Neutrophil (primary cell): ENCODE data around the gene C11orf58.

ENCODE experiments used
- H3K27ac ChIP-seq: fragments of 200-600 bp; sonication (generic); 2 replicates; pipeline ENCODE4 v1.5.1; 2016; ENCODE audit warnings: mild to moderate bottlenecking, moderate library complexity
- H3K27me3 ChIP-seq: fragments of 200-600 bp; sonication (generic); 2 replicates; pipeline ENCODE4 v1.6.0; 2016; ENCODE audit warnings: mild to moderate bottlenecking
- H3K36me3 ChIP-seq: fragments of 200-600 bp; sonication (generic); 2 replicates; pipeline ENCODE4 v1.5.1; 2017
- H3K4me1 ChIP-seq, 2 experiments: fragments of 200-600 bp in 1 of 2; sonication (generic) in 1 of 2; 1 replicate in 1 of 2; 2 replicates in 1 of 2; pipeline versions ENCODE4 v1.5.1 to v1.6.1; 2013 to 2016; ENCODE audit warnings: low read depth in 1 of 2, low read length in 1 of 2, mild to moderate bottlenecking in 1 of 2, moderate library complexity in 1 of 2; ENCODE audit not compliant: control insufficient read depth in 1 of 2, insufficient read depth in 1 of 2
- H3K4me3 ChIP-seq, 2 experiments: fragments of 200-600 bp in 1 of 2; sonication (generic) in 1 of 2; 1 replicate in 1 of 2; 2 replicates in 1 of 2; pipeline ENCODE4 v1.5.1; 2013 to 2016; ENCODE audit warnings: low read depth in 1 of 2, low read length in 1 of 2, mild to moderate bottlenecking in 1 of 2, moderate library complexity in 1 of 2
- H3K9me3 ChIP-seq: fragments of 200-600 bp; sonication (generic); 2 replicates; pipeline ENCODE4 v1.5.1; 2016
- CTCF ChIP-seq: fragments of 200-600 bp; sonication (generic); IDR thresholded peaks from 2 replicates; pipeline ENCODE4 v1.5.1; 2016; ENCODE audit warnings: antibody characterized with exemption

The C11orf58 gene

GRCh38 chr11:16767957-16768356 is 29.5 kb downstream of the C11orf58 start:
- H3K9me3 ChIP-seq: no peaks in the 10 kb centered on the region
- H3K36me3 ChIP-seq: no peaks in the 10 kb centered on the region
- no peak for TF ChIP-seq CTCF
- no peak overlapping the region for H3K4me3 ChIP-seq
- H3K27me3 ChIP-seq: peaks cover 10% of the 10 kb centered on the region
- H3K4me1 ChIP-seq: no peaks in the 10 kb centered on the region
- H3K27ac ChIP-seq: no peak overlapping the region

DNA sequence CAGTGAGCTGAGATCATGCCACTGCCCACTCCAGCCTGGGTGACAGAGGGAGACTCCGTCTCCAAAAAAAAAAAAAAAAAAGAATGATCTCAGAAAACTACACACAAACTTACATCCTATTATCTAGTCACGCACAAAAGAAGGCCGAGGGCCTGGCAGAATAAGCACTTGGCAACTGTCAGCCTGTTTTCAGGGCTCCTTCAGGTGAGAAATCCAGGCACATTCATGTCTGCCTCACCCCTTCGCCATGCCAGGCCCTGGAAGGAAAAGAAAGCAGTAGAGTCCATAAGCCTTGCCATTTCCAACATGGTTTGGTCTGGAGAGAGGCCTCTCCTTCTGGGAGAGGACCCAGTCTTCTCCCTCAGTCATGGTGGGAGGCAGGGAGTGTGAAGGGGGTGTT is 30.9 kb downstream of the C11orf58 start:
- H3K4me3 ChIP-seq: no peak overlapping the region
- no peak for TF ChIP-seq CTCF
- H3K4me1 ChIP-seq: no peaks in the 10 kb centered on the region
- no peak overlapping the region for H3K27ac ChIP-seq
- H3K9me3 ChIP-seq: no peaks in the 10 kb centered on the region
- peaks cover 10% of the 10 kb centered on the region for H3K27me3 ChIP-seq
- no peaks in the 10 kb centered on the region for H3K36me3 ChIP-seq

GRCh38 chr11:16770016-16770415 is 31.6 kb downstream of the C11orf58 start:
- Histone ChIP-seq H3K36me3 (no peaks in the 10 kb centered on the region), H3K4me1 (no peaks in the 10 kb centered on the region), H3K27me3 (peaks cover 10% of the 10 kb centered on the region), H3K4me3 (no peak overlapping the region), H3K27ac (no peak overlapping the region), H3K9me3 (no peaks in the 10 kb centered on the region)
- no peak for TF ChIP-seq CTCF

DNA sequence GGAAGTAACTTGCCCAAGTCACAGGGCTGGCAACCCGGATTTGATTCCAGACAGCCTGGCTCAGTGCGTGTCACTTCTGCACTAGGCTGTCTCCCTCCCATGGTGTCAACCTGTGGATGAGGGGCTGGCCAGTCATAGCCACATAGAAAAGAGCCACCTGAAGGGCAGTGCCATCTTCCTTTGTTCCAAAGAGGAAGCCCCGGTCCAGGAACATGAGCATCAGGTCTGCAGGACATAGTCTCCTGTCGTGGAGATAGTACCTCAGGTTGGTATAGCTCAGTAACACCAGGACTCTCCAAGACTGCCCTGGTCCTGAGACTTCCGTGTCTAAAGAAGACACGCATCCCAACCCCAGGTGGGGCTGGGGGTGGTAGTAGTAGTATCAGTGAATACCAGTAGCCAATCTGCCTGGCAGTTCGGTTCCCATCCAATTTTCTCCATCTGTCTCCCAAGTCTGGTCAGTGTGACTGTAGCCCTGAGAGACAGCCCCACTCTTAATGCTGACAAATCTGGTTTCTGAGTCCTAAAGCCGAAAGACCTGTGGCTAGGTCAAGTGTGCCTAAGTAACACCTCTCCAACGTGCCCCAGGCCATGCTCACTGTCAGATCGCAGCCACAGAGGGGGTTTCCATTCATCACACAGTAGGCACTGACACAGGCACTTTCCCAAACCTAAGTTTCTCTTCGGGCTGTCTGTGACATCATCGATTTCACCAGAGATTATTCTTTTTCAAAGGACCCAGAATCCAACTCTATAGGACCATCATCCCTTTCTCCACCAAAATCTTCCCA is 33.1 kb downstream of the C11orf58 start:
- H3K9me3 ChIP-seq: no peaks in the 10 kb centered on the region
- no peak for TF ChIP-seq CTCF
- H3K27ac ChIP-seq: no peak overlapping the region
- no peak overlapping the region for H3K4me3 ChIP-seq
- peaks cover 4% of the 10 kb centered on the region for H3K27me3 ChIP-seq
- H3K36me3 ChIP-seq: no peaks in the 10 kb centered on the region
- H3K4me1 ChIP-seq: no peaks in the 10 kb centered on the region

GRCh38 chr11:16772141-16772512 is 33.7 kb downstream of the C11orf58 start:
- no peak for TF ChIP-seq CTCF
- no peak overlapping the region for H3K27ac ChIP-seq
- H3K36me3 ChIP-seq: no peaks in the 10 kb centered on the region
- no peaks in the 10 kb centered on the region for H3K9me3 ChIP-seq
- no peaks in the 10 kb centered on the region for H3K4me1 ChIP-seq
- H3K27me3 ChIP-seq: no peaks in the 10 kb centered on the region
- no peak overlapping the region for H3K4me3 ChIP-seq
